GM23338 (cell line): Measurements from ENCODE around the gene TMEM143.

Source experiments
- CREB1 ChIP-seq: fragments of 250-450 bp; sonication (Bioruptor Pico); IDR thresholded peaks from 2 replicates; pipeline ENCODE4 v1.5.0; 2020; ENCODE audit warnings: low read depth, mild to moderate bottlenecking, moderate library complexity
- CTCF ChIP-seq, 2 experiments: fragments of 200-600 bp in 1 of 2; sonication (generic) in 1 of 2; conservative IDR thresholded peaks; 2 replicates each; pipeline versions ENCODE4 v1.5.1 to v1.6.1; 2016 to 2017; ENCODE audit warnings: antibody characterized with exemption in 2 of 2, low read depth in 2 of 2, mild to moderate bottlenecking in 2 of 2, moderate library complexity in 1 of 2
- ETS1 ChIP-seq: IDR thresholded peaks from 2 replicates; pipeline ENCODE4 v1.6.1; 2016; ENCODE audit warnings: antibody characterized with exemption
- EZH2 ChIP-seq: fragments of 200-600 bp; sonication (generic); IDR thresholded peaks from one replicate; pipeline ENCODE4 v1.8.0; 2017; ENCODE audit warnings: antibody characterized with exemption, mild to moderate bottlenecking, low read depth; ENCODE audit not compliant: unreplicated experiment
- EZH2phosphoT487 ChIP-seq: fragments of 200-600 bp; sonication (generic); IDR thresholded peaks from one replicate; pipeline ENCODE4 v1.8.1; 2018; ENCODE audit warnings: antibody characterized with exemption; ENCODE audit not compliant: unreplicated experiment
- JUNB ChIP-seq: IDR thresholded peaks from one replicate; pipeline ENCODE4 v1.6.1; 2016; ENCODE audit warnings: antibody characterized with exemption; ENCODE audit not compliant: unreplicated experiment
- NANOG ChIP-seq: IDR thresholded peaks from 2 replicates; pipeline ENCODE4 v1.6.1; 2016; ENCODE audit warnings: antibody characterized with exemption, borderline replicate concordance
- POLR2AphosphoS5 ChIP-seq: IDR thresholded peaks from 2 replicates; pipeline ENCODE4 v1.6.1; 2016; ENCODE audit warnings: antibody characterized with exemption, low read depth
- REST ChIP-seq: IDR thresholded peaks from one replicate; pipeline ENCODE4 v1.6.1; 2018; ENCODE audit warnings: antibody characterized with exemption; ENCODE audit not compliant: unreplicated experiment

- TF ChIP-seq EZH2, result no peak
- TF ChIP-seq CTCF (conservative IDR thresholded peaks at IDR 0.05; ENCODE audit: low read depth in 2 of 2), result no peak
- TF ChIP-seq ETS1, result no peak
- TF ChIP-seq REST, result no peak
- TF ChIP-seq EZH2phosphoT487, result no peak
- TF ChIP-seq CREB1 (CRISPR knock-in tag), result 0 out of 2 replicates have a peak, but pooled peaks have one; percentile 32
- no peak for TF ChIP-seq POLR2AphosphoS5
- no peak for TF ChIP-seq NANOG
- TF ChIP-seq JUNB, result no peak
Measured at GRCh38 chr19:48329167-48329891, 34.4 kb downstream of the TMEM143 start.
